Endodermal cell (in vitro differentiated cells): ENCODE measurements around the gene PPP2CA. TPM values are rescaled to one million over a fixed set of nuclear protein-coding genes. Genes with fewer than 3 reads are reported as not detected.

Experiments
- DNase-seq: peaks from one replicate; pipeline ENCODE4 v3.0.0-alpha.2; 2017
- H3K27ac ChIP-seq: 2 replicates; pipeline ENCODE4 v1.5.1; 2013; ENCODE audit warnings: mild to moderate bottlenecking, low read depth, low read length, moderate library complexity
- H3K27me3 ChIP-seq: 2 replicates; pipeline ENCODE4 v1.6.1; 2013; ENCODE audit warnings: mild to moderate bottlenecking, low read length, moderate library complexity; ENCODE audit not compliant: insufficient read depth, control insufficient read depth, poor library complexity, severe bottlenecking
- H3K36me3 ChIP-seq: 2 replicates; pipeline ENCODE4 v1.7.0; 2013; ENCODE audit warnings: mild to moderate bottlenecking, low read length, moderate library complexity; ENCODE audit not compliant: control insufficient read depth, insufficient read depth
- H3K4me1 ChIP-seq: one replicate; pipeline ENCODE4 v1.7.0; 2013; ENCODE audit warnings: low read length; ENCODE audit not compliant: control insufficient read depth, insufficient read depth
- H3K4me3 ChIP-seq: 2 replicates; pipeline ENCODE4 v1.5.1; 2013; ENCODE audit warnings: mild to moderate bottlenecking, low read length, moderate library complexity
- H3K9ac ChIP-seq: 2 replicates; pipeline ENCODE4 v1.6.1; 2013; ENCODE audit warnings: mild to moderate bottlenecking, low read length, moderate library complexity; ENCODE audit not compliant: poor library complexity, severe bottlenecking; ENCODE audit errors: extremely low read depth
- H3K9me3 ChIP-seq: 2 replicates; pipeline ENCODE4 v1.6.1; 2013; ENCODE audit warnings: mild to moderate bottlenecking, low read length, moderate library complexity; ENCODE audit not compliant: control insufficient read depth
- H3K27ac Mint-ChIP-seq: 2 replicates; pipeline ENCODE4 v1.8.0; 2020; ENCODE audit warnings: mixed read lengths
- H3K27me3 Mint-ChIP-seq: 2 replicates; pipeline ENCODE4 v1.8.0; 2021; ENCODE audit warnings: mild to moderate bottlenecking, mixed read lengths; ENCODE audit not compliant: insufficient read depth
- H3K36me3 Mint-ChIP-seq: 2 replicates; pipeline ENCODE4 v1.8.0; 2020; ENCODE audit warnings: low read depth, mixed read lengths
- H3K4me1 Mint-ChIP-seq: 2 replicates; pipeline ENCODE4 v1.8.0; 2020; ENCODE audit warnings: mixed read lengths
- H3K4me3 Mint-ChIP-seq: 2 replicates; pipeline ENCODE4 v1.8.0; 2020; ENCODE audit warnings: mild to moderate bottlenecking, moderate library complexity, mixed read lengths
- H3K9me3 Mint-ChIP-seq: 2 replicates; pipeline ENCODE4 v1.8.0; 2020; ENCODE audit warnings: mild to moderate bottlenecking, mixed read lengths
- WGBS, 2 experiments: methylation state at CpG; one replicate each; pipeline versions ENCODE4 v1.1.5 to v1.1.7; 2013; ENCODE audit warnings: missing lambda C conversion rate in 2 of 2, mixed read lengths in 1 of 2; ENCODE audit not compliant: insufficient coverage in 1 of 2, insufficient read length in 1 of 2; 5-methylcytosine and 5-hydroxymethylcytosine counted together
- total RNA-seq, 2 donors: library from RNA; stranded (reverse); fragmentation: NEBNext Ultra II Directional in 1 of 2; extraction: Animal tissue kit (Norgen Biotek cat#: 25700) in 1 of 2; gene quantifications; 2 replicates in 1 of 2; 3 replicates in 1 of 2; pipeline ENCODE4 v1.2.1, GENCODE V29; 2021
- TF ChIP-seq, protein P1 (sequence below): fragments of 200-600 bp; sonication (generic); conservative IDR thresholded peaks from 2 replicates; pipeline ENCODE4 v1.5.0; 2021; ENCODE audit warnings: antibody characterized with exemption, mild to moderate bottlenecking

The PPP2CA gene
- total RNA-seq, 2 donors from 2014 or later: 174 to 185 TPM

DNA sequence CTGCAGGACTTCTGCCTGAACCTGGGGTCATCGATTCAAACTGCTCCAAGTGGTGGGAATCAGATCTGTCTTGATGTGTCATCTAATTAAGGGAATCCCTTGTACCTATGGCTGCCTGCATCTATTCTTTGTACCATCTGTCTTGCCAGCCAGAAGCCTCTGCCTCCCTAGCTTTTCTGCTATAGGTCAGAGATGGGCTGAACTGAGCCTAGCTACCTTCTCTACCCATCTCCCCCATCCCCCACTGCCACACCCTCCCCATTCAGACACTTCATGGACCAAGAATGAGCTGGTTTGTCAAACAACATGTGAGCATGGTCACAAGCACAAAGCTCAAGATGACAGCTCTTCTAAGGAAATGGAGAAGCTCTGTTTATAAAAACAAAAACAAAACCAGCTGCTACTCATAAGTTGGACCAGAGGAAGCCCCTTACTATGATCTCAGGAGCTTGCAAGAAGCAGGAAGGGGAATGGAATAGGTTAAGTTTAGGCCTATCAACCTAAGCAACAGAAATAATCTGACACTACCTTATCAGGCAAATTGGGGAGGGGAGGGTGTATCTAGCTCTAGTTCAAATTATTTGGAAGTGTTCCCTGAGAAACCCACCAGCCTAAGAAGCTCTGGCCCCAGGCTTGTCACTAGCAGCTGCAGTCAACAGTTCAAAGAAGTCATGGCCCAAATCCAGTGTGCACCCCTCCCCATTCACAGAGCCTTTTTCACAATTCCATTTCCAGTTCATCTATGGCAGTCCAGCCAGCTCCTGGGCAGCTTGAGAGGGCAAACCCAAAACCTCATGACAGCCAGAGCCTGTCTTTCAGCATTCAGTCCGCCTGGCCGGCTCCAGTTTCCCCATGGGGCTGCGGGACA, 79.0 kb downstream of the PPP2CA start:
- Histone ChIP-seq H3K27ac (no peak overlapping the region), H3K4me3 (no peak overlapping the region), H3K4me1 (peaks cover 3% of the 10 kb centered on the region), H3K36me3 (peaks cover 85% of the 10 kb centered on the region), H3K27me3 (no peaks in the 10 kb centered on the region), H3K9ac (no peak overlapping the region), H3K9me3 (no peaks in the 10 kb centered on the region)
- TF ChIP-seq, protein P1, sequence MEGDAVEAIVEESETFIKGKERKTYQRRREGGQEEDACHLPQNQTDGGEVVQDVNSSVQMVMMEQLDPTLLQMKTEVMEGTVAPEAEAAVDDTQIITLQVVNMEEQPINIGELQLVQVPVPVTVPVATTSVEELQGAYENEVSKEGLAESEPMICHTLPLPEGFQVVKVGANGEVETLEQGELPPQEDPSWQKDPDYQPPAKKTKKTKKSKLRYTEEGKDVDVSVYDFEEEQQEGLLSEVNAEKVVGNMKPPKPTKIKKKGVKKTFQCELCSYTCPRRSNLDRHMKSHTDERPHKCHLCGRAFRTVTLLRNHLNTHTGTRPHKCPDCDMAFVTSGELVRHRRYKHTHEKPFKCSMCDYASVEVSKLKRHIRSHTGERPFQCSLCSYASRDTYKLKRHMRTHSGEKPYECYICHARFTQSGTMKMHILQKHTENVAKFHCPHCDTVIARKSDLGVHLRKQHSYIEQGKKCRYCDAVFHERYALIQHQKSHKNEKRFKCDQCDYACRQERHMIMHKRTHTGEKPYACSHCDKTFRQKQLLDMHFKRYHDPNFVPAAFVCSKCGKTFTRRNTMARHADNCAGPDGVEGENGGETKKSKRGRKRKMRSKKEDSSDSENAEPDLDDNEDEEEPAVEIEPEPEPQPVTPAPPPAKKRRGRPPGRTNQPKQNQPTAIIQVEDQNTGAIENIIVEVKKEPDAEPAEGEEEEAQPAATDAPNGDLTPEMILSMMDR: no peak
- Mint-ChIP-seq H3K36me3 (peaks cover 76% of the 10 kb centered on the region), H3K9me3 (no peaks in the 10 kb centered on the region), H3K27ac (peak overlapping the region; percentile 57), H3K27me3 (no peaks in the 10 kb centered on the region), H3K4me1 (peaks cover 9% of the 10 kb centered on the region), H3K4me3 (no peak overlapping the region)
- WGBS, 2 experiments: 95% methylated on average over 4 of the region's 4 CpGs
- DNase-seq: no peak

DNA sequence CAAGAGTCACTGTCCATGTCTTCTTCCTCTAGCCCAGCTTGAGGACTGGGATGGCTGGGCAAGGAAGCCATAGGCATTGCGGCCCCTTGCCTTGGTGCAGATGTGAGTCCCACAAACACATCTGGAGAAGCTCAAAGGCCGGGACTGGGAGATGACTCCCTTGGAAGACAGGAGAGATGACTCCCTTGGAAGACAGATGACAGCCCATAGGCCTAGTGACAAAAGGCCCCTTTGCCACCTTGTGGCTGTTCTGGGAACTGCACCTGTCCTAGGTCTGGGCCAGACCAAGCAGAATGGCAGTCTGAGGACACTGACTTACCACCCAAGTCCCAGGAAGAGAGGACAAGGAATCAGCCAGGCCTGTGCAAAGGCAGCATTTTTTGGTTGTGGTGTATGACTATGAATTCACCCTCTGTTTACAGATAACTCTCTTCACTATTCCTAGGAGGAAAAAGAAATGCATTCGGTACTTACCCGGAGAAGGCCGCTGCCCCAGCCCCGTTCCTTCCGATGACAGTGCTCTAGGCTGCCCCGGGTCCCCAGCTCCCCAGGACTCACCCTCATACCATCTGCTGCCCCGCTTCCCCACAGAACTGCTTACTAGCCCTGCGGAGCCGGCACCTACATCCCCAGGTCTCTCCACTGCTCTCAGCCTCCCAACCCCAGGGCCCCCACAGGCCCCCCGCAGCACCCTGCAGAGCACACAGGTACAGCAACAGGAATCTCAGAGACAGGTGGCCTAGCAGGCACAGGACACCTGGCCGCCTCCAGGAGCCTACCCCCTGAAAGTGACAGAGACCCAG, 79.9 kb downstream of the PPP2CA start:
- Mint-ChIP-seq H3K4me1 (peaks cover 6% of the 10 kb centered on the region), H3K4me3 (no peak overlapping the region), H3K36me3 (peaks cover 74% of the 10 kb centered on the region), H3K27me3 (no peaks in the 10 kb centered on the region), H3K27ac (peak overlapping the region; percentile 27), H3K9me3 (no peaks in the 10 kb centered on the region)
- TF ChIP-seq, protein P1: peak; percentile 94
- WGBS, 2 experiments: 71 to 93% methylated on average over 3 to 13 of the region's 13 CpGs
- Histone ChIP-seq H3K9me3 (no peaks in the 10 kb centered on the region), H3K27ac (no peak overlapping the region), H3K27me3 (no peaks in the 10 kb centered on the region), H3K36me3 (peaks cover 87% of the 10 kb centered on the region), H3K4me1 (peaks cover 3% of the 10 kb centered on the region), H3K9ac (no peak overlapping the region), H3K4me3 (no peak overlapping the region)
- DNase-seq: peak; percentile 97

DNA sequence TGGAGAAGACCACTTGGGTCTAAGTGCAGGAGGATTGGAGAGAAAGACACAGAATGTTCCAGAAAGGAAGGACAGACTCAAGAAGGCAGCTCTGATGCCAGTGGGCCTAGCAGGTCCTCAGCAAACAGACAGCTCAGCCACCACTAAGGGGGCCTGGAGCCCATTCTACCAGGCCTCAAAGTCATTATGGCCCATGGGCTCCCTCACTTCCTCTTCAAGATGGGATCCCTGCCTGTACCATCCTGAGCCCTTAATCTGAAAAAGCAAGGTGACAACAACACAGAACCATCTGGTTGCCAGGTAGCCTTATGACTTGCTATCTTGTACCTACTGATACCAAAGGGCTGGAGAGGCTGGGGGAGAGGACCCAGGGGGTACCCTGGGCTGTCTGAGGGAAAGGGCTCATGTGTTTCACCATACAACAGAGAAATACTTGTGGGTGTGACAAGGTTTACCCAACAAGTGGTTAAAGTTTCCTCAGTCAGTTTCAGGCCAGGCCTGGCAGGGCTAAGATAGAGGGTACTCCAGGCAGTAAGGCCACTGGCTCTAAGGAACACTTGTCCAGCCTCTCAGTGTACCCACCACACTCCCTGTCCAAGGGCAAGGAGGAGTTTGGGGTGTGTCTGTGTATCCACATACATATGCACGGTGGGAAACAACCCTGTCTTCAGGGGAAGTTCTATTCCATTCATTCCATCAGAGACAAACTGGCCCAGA, 80.7 kb downstream of the PPP2CA start:
- no peaks in the 10 kb centered on the region for H3K27me3 Mint-ChIP-seq
- H3K4me1 Mint-ChIP-seq: peaks cover 6% of the 10 kb centered on the region
- no peaks in the 10 kb centered on the region for H3K4me1 ChIP-seq
- H3K36me3 Mint-ChIP-seq: peaks cover 68% of the 10 kb centered on the region
- no peak overlapping the region for H3K4me3 ChIP-seq
- peaks cover 83% of the 10 kb centered on the region for H3K36me3 ChIP-seq
- no peak overlapping the region for H3K4me3 Mint-ChIP-seq
- no peaks in the 10 kb centered on the region for H3K27me3 ChIP-seq
- TF ChIP-seq, protein P1: no peak
- H3K27ac ChIP-seq: no peak overlapping the region
- no peak overlapping the region for H3K9ac ChIP-seq
- DNase-seq: no peak
- 73 to 100% methylated on average over 1 of the region's 1 CpG for WGBS, 2 experiments
- H3K9me3 Mint-ChIP-seq: no peaks in the 10 kb centered on the region
- H3K27ac Mint-ChIP-seq: no peak overlapping the region
- no peaks in the 10 kb centered on the region for H3K9me3 ChIP-seq
